ENCODE measurements around the gene PNPLA2. TPM values are rescaled to one million over a fixed set of nuclear protein-coding genes. Genes with fewer than 3 reads are reported as not detected.

PNPLA2 gene
- total RNA-seq, 6 experiments from 2014 or later, result 33.2 to 97.1 (median 69.6) TPM

DNA sequence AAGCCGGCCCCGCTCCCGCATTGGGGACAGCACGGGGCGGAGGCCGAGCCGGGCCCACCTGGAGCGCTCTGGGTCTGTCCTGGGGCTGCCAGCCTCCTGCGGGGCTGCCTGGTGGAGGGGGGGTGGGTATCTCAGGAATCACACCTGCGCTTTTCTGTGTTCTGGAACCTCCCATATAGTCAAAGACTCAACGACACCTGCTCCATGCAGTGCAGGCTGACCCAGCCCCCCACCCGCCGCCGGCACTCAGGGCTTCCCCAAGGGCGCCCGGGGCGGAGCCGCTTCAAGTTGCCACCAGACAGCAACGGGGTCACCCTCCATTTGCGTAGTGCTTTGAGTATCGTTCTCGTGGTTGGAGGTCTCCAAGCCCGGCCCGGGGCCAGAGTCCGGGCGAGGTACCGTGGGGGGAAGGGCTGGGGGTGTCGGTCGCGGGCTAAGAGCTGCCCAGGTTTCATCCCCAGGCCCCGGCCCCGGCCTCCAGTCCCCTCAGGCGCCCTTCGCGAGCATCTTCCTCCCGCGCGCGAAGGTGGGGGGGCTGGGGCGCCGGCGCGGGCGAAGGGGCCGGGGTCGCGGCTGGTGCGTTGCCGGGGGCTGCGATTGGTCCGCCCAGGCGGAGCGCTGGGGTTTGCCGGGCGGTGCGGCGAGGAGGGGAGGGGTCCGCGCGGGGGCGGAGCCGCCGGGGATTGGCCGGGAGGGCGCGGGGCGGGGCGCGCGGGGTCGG lies 30.6 kb downstream of the PNPLA2 start:
- ATAC-seq, result no peak
- H3K4me3 ChIP-seq, result peak overlapping the region in 1 of 3 donors; percentile 19
- peaks cover 0 to 5% of the 10 kb centered on the region in 2 donors for H3K27me3 ChIP-seq
- intact Hi-C loops (cut with DNase I), result loop anchor here in 1 of 2 donors (5.0 kb wide), 1 partner anchor 203 kb away; no protein-coding TSS in a partner anchor
- H3K27ac ChIP-seq, result no peak overlapping the region
- H3K9me3 ChIP-seq, result no peaks in the 10 kb centered on the region
- TF ChIP-seq, protein P1, sequence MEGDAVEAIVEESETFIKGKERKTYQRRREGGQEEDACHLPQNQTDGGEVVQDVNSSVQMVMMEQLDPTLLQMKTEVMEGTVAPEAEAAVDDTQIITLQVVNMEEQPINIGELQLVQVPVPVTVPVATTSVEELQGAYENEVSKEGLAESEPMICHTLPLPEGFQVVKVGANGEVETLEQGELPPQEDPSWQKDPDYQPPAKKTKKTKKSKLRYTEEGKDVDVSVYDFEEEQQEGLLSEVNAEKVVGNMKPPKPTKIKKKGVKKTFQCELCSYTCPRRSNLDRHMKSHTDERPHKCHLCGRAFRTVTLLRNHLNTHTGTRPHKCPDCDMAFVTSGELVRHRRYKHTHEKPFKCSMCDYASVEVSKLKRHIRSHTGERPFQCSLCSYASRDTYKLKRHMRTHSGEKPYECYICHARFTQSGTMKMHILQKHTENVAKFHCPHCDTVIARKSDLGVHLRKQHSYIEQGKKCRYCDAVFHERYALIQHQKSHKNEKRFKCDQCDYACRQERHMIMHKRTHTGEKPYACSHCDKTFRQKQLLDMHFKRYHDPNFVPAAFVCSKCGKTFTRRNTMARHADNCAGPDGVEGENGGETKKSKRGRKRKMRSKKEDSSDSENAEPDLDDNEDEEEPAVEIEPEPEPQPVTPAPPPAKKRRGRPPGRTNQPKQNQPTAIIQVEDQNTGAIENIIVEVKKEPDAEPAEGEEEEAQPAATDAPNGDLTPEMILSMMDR (IDR thresholded peaks at IDR 0.05), result no peak
- no peak for TF ChIP-seq POLR2A (IDR thresholded peaks at IDR 0.05)
- H3K36me3 ChIP-seq, result no peaks in the 10 kb centered on the region
- no peak for DNase-seq
- WGBS (ENCODE audit: insufficient coverage, low coverage, low lambda C conversion rate, missing lambda C conversion rate), result 15% methylated on average over 4 of the region's 71 CpGs
- peaks cover 0 to 13% (median 0%) of the 10 kb centered on the region in 4 donors for H3K4me1 ChIP-seq

DNA sequence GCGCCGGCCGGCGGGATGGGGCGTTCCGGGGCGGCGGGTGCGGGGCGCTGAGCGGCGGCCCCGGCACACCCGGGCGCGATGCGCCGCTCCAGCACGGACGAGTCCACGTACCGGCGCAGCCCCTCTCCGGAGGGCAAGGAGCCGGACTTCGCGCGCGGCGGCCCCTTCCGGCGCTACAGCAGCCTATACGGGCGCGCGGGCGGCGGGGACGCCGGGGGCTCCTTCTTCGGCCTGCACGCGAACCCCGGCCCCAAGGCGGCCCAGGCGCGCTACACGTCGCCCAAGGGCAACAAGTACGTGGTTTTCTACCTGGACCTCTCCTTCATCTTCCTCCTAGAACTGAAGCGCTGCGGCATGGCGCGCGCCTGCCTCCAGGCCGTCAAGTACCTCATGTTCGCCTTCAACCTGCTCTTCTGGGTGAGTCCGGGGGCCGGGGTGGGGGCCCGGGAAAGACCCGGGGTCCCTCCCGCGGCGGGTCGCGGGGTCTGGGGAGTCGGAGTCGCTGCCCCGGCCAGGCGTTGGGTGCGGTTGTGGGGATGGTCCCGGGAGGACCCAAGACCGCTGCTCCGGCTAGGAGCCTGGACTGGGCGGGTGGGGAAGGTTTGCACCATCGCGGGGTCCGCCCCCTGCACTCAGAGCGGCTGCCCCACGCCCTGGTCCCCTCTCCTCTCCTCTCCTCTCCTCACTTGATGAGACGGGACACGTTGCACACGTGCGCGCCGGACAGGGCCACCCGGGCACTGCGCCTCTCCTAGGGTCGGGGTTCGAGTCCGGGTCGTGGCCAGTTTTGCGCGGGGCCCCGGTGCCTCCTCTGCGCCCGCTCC lies 31.4 kb downstream of the PNPLA2 start:
- Histone ChIP-seq H3K36me3 (no peaks in the 10 kb centered on the region), H3K27me3 (peaks cover 0 to 5% of the 10 kb centered on the region in 2 donors), H3K4me3 (no peak overlapping the region), H3K27ac (no peak overlapping the region), H3K9me3 (no peaks in the 10 kb centered on the region), H3K4me1 (peaks cover 0 to 11% (median 0%) of the 10 kb centered on the region in 4 donors)
- intact Hi-C loops (cut with DNase I), result loop anchor here (5.0 to 10.0 kb wide), 2 partner anchors 202 to 205 kb away; no protein-coding TSS in a partner anchor
- DNase-seq (no peak), ATAC-seq (no peak)
- TF ChIP-seq, protein P1 (IDR thresholded peaks at IDR 0.05), result no peak
- no peak for TF ChIP-seq POLR2A (IDR thresholded peaks at IDR 0.05)
- WGBS (ENCODE audit: insufficient coverage, low coverage, low lambda C conversion rate, missing lambda C conversion rate), result 87% methylated on average over 3 of the region's 97 CpGs

DNA sequence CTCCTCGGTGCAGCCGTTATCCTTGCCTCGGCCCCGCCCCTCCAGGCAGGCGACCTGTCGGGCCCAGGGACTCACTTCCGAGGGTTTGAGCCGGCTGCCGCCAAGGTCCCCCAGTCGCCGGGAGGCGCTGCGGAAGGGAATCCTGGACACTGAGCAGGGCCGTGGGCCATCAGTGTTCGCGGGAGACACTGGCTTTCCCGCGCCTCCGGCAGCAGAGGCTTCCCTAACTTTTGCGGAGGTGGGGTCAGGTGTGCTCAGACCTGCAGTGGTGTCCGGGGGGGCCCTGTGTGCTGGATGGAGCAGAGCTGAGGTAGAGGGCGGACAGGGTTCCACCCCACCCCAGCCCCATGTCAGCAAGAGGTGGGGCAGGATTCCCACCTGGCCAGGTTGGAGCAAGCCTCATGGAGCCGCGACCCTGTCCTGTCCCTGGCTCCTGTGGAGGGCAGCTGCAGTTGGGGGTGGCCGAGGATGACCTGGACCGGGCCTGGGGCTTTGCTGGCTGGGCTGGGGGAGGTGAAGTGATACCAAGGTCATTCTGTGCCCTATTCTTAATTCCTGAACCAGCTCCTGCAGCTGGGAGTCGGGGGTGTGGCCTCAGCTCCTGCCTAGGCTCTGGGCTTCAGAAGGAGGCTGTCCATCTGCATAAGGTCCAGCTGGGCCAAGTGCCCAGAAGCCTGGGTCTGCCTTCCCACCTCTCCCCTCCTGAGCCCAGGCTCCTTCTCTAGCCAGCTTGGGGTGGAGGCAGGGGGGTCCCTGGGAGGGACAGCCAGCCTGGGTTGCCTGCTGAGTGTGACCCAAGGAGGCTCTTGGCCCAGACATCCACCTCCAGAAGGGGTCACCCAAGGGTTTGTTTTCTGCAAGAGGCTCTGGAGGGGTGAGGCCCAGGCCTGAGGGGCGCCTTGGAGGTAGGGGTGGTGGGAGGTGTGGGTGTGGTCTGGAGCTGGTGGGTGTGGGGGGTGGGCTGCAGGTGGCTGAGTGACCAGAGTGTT lies 32.4 kb downstream of the PNPLA2 start:
- TF ChIP-seq, protein P1 (IDR thresholded peaks at IDR 0.05), result no peak
- no peak for TF ChIP-seq POLR2A (IDR thresholded peaks at IDR 0.05)
- Histone ChIP-seq H3K36me3 (no peaks in the 10 kb centered on the region), H3K27me3 (peaks cover 0 to 5% of the 10 kb centered on the region in 2 donors), H3K27ac (no peak overlapping the region), H3K9me3 (no peaks in the 10 kb centered on the region), H3K4me3 (no peak overlapping the region), H3K4me1 (peaks cover 0 to 11% (median 0%) of the 10 kb centered on the region in 4 donors)
- intact Hi-C loops (cut with DNase I), result loop anchor here in 1 of 2 donors (10.0 kb wide), 1 partner anchor 204 kb away; no protein-coding TSS in a partner anchor
- ATAC-seq, result no peak
- DNase-seq, result no peak
- WGBS (ENCODE audit: insufficient coverage, low coverage, low lambda C conversion rate, missing lambda C conversion rate), result 67% methylated on average over 1 of the region's 28 CpGs

DNA sequence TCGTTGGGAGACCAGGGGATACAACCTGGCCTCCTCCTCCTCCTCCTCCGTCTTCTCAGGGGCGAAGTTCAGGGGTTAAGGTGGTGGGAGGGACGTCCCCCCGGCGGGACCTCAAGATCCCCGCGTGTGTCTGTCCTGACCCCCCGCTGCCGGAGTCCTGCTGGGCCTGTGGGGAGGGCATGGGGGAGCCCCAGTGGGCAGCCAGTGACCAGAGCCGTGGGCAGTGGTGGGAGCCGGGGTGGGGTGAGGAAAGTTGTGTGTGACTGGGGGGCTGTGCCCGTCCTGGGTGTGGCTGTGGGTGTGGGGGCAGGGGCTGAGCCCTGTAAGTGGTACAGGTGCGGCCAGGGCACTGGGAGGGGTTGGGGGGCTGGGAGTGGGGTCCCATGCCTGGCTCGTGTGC lies 34.0 kb downstream of the PNPLA2 start:
- DNase-seq, result no peak
- TF ChIP-seq, protein P1 (IDR thresholded peaks at IDR 0.05), result no peak
- no peak for TF ChIP-seq POLR2A (IDR thresholded peaks at IDR 0.05)
- H3K4me1 ChIP-seq, result peaks cover 0 to 11% (median 0%) of the 10 kb centered on the region in 4 donors
- peaks cover 0 to 5% of the 10 kb centered on the region in 2 donors for H3K27me3 ChIP-seq
- no peaks in the 10 kb centered on the region for H3K9me3 ChIP-seq
- no peaks in the 10 kb centered on the region for H3K36me3 ChIP-seq
- intact Hi-C loops (cut with DNase I), result loop anchor here in 1 of 2 donors (10.0 kb wide), 1 partner anchor 202 kb away; no protein-coding TSS in a partner anchor
- no peak overlapping the region for H3K27ac ChIP-seq
- ATAC-seq, result no peak
- WGBS (ENCODE audit: insufficient coverage, low coverage, low lambda C conversion rate, missing lambda C conversion rate), result 77% methylated on average over 10 of the region's 15 CpGs
- no peak overlapping the region for H3K4me3 ChIP-seq
